ENCODE measurements around the gene SUN3.

The SUN3 gene

DNA sequence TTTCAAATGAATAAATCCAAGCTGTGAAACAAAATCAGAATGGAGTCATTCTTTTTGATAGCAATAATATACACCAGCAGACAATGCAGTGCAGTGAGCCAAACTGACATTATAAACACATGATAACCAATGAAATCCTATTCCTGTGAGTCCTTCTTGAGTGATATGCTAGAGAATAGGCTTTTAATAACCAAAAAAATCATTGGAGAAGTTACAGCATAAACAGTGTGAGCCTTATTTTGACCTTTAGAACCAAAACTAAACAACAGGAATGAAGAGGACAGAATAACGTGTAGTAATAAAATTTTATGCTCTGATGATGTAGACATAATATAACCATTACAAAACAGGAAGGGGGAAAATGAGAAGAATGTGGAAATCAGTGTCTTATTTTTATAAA lies 58.1 kb downstream of the SUN3 start:
- no peak overlapping the region for H3K4me2 ChIP-seq (ENCODE audit: low read depth, low read length)
- H3K9me2 ChIP-seq (replicated peaks; ENCODE audit: insufficient read depth, low read length) = no peaks in the 10 kb centered on the region
- H3K9me3 ChIP-seq (replicated peaks; ENCODE audit: insufficient read depth, low read length) = no peaks in the 10 kb centered on the region
- peaks cover under 1% of the 10 kb centered on the region; the same call in 1 of the 2 replicates for H3K36me3 ChIP-seq (replicated peaks; ENCODE audit: insufficient read depth, low read length)
- peaks cover 8% of the 10 kb centered on the region; the same call in 1 of the 2 replicates for H3K79me2 ChIP-seq (ENCODE audit: low read length)
- no peak overlapping the region for H2AFZ ChIP-seq (ENCODE audit: low read length)
- DNase-seq = no peak
- no peaks in the 10 kb centered on the region for H3K4me1 ChIP-seq (ENCODE audit: low read length)
- H3K4me3 ChIP-seq (ENCODE audit: low read length) = no peak overlapping the region
- no peak overlapping the region for H3K27ac ChIP-seq (ENCODE audit: low read length)
- no peak overlapping the region for H3K9ac ChIP-seq (ENCODE audit: low read length)
- H3F3A ChIP-seq (ENCODE audit: insufficient read depth, low read length) = no peaks in the 10 kb centered on the region
- TF ChIP-seq EZH2 (optimal IDR thresholded peaks at IDR 0.05; ENCODE audit: low read depth, low read length) (no peak), EZH2phosphoT487 (IDR thresholded peaks at IDR 0.05; ENCODE audit: low read length) (no peak)
- TF ChIP-seq, protein P1, sequence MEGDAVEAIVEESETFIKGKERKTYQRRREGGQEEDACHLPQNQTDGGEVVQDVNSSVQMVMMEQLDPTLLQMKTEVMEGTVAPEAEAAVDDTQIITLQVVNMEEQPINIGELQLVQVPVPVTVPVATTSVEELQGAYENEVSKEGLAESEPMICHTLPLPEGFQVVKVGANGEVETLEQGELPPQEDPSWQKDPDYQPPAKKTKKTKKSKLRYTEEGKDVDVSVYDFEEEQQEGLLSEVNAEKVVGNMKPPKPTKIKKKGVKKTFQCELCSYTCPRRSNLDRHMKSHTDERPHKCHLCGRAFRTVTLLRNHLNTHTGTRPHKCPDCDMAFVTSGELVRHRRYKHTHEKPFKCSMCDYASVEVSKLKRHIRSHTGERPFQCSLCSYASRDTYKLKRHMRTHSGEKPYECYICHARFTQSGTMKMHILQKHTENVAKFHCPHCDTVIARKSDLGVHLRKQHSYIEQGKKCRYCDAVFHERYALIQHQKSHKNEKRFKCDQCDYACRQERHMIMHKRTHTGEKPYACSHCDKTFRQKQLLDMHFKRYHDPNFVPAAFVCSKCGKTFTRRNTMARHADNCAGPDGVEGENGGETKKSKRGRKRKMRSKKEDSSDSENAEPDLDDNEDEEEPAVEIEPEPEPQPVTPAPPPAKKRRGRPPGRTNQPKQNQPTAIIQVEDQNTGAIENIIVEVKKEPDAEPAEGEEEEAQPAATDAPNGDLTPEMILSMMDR (IDR thresholded peaks at IDR 0.05; ENCODE audit: low read length) = no peak
- H4K20me1 ChIP-seq (ENCODE audit: insufficient read depth, low read length) = no peaks in the 10 kb centered on the region
- H3K27me3 ChIP-seq (replicated peaks; ENCODE audit: insufficient read depth, low read length) = no peaks in the 10 kb centered on the region

- Histone ChIP-seq H3K27ac (ENCODE audit: low read length) (no peak overlapping the region), H3K9me2 (replicated peaks; ENCODE audit: insufficient read depth, low read length) (no peaks in the 10 kb centered on the region), H3K4me3 (ENCODE audit: low read length) (no peak overlapping the region), H3K36me3 (replicated peaks; ENCODE audit: insufficient read depth, low read length) (peaks cover 3% of the 10 kb centered on the region), H4K20me1 (ENCODE audit: insufficient read depth, low read length) (no peaks in the 10 kb centered on the region), H3K4me2 (ENCODE audit: low read depth, low read length) (no peak overlapping the region), H3F3A (ENCODE audit: insufficient read depth, low read length) (no peaks in the 10 kb centered on the region), H3K27me3 (replicated peaks; ENCODE audit: insufficient read depth, low read length) (no peaks in the 10 kb centered on the region), H3K79me2 (ENCODE audit: low read length) (peaks cover 8% of the 10 kb centered on the region; the same call in 1 of the 2 replicates), H3K4me1 (ENCODE audit: low read length) (no peaks in the 10 kb centered on the region), H3K9ac (ENCODE audit: low read length) (no peak overlapping the region), H2AFZ (ENCODE audit: low read length) (no peak overlapping the region), H3K9me3 (replicated peaks; ENCODE audit: insufficient read depth, low read length) (no peaks in the 10 kb centered on the region)
- TF ChIP-seq, protein P1 (IDR thresholded peaks at IDR 0.05; ENCODE audit: low read length) = peak; percentile 91
- TF ChIP-seq EZH2 (optimal IDR thresholded peaks at IDR 0.05; ENCODE audit: low read depth, low read length) (no peak), EZH2phosphoT487 (IDR thresholded peaks at IDR 0.05; ENCODE audit: low read length) (no peak)
- peak; percentile 41 for DNase-seq
These were observed 59.8 kb downstream of the SUN3 start for GRCh38 chr7:47968847-47969774.

DNA sequence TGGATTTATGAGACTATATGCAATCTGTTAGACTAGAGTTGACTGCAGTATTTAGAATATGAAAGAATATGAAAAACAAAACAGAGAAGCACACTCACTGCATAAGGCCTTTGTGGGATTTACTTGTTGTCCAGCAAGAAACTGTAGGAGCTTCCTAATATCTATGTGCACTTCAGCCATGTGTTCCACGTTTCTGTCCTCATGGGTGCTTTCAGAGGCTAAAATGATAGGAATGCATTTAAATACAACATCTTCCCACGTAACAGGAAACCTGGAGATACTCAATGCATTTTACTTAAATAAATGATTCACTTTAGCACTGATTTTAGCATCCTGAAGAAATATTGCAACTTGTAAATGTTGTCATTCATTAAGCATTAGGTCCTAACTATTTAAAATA lies 61.2 kb downstream of the SUN3 start:
- Histone ChIP-seq H3K79me2 (ENCODE audit: low read length) (peaks cover 8% of the 10 kb centered on the region; the same call in 1 of the 2 replicates), H3K4me3 (ENCODE audit: low read length) (no peak overlapping the region), H3K27me3 (replicated peaks; ENCODE audit: insufficient read depth, low read length) (no peaks in the 10 kb centered on the region), H3K27ac (ENCODE audit: low read length) (no peak overlapping the region), H2AFZ (ENCODE audit: low read length) (no peak overlapping the region), H4K20me1 (ENCODE audit: insufficient read depth, low read length) (no peaks in the 10 kb centered on the region), H3F3A (ENCODE audit: insufficient read depth, low read length) (no peaks in the 10 kb centered on the region), H3K9me3 (replicated peaks; ENCODE audit: insufficient read depth, low read length) (no peaks in the 10 kb centered on the region), H3K36me3 (replicated peaks; ENCODE audit: insufficient read depth, low read length) (peaks cover 3% of the 10 kb centered on the region), H3K9ac (ENCODE audit: low read length) (no peak overlapping the region), H3K4me2 (ENCODE audit: low read depth, low read length) (no peak overlapping the region), H3K9me2 (replicated peaks; ENCODE audit: insufficient read depth, low read length) (no peaks in the 10 kb centered on the region), H3K4me1 (ENCODE audit: low read length) (no peaks in the 10 kb centered on the region)
- no peak for DNase-seq
- no peak for TF ChIP-seq EZH2 (optimal IDR thresholded peaks at IDR 0.05; ENCODE audit: low read depth, low read length)
- TF ChIP-seq, protein P1 (IDR thresholded peaks at IDR 0.05; ENCODE audit: low read length) = no peak
- TF ChIP-seq EZH2phosphoT487 (IDR thresholded peaks at IDR 0.05; ENCODE audit: low read length) = no peak

All from MM.1S (cell line).